H1 (cell line): ENCODE results near the gene KCNRG. TPM values are rescaled to one million over a fixed set of nuclear protein-coding genes. Genes with fewer than 3 reads are reported as not detected.

Experiments
- CHD2 ChIP-seq: IDR thresholded peaks from 2 replicates; pipeline ENCODE4 v1.6.1; 2012; ENCODE audit warnings: low read length, improper control_type of control experiment
- CHD7 ChIP-seq: fragments of 300-600 bp; sonication (generic); IDR thresholded peaks from 2 replicates; pipeline ENCODE4 v1.7.1; 2012; ENCODE audit warnings: low read length, moderate library complexity, mild to moderate bottlenecking, inconsistent platforms; ENCODE audit not compliant: insufficient replicate concordance
- KDM1A ChIP-seq: fragments of 200-600, 300-600 bp; sonication (generic); IDR thresholded peaks from 2 replicates; pipeline ENCODE4 v1.7.1; 2016; ENCODE audit warnings: mild to moderate bottlenecking, low read length, borderline replicate concordance
- KDM5A ChIP-seq: fragments of 200-600 bp; IDR thresholded peaks from 2 replicates; pipeline ENCODE4 v1.7.1; 2012; ENCODE audit warnings: mild to moderate bottlenecking, low read length, inconsistent platforms, mixed read lengths
- PHF8 ChIP-seq: fragments of 200-600 bp; sonication (generic); conservative IDR thresholded peaks from 2 replicates; pipeline ENCODE4 v1.7.1; 2012; ENCODE audit warnings: low read depth, mild to moderate bottlenecking, inconsistent platforms, low read length, moderate library complexity
- POU5F1 ChIP-seq: IDR thresholded peaks from 2 replicates; pipeline ENCODE4 v1.6.1; 2011; ENCODE audit warnings: low read depth, mild to moderate bottlenecking, low read length, moderate library complexity
- RNF2 ChIP-seq: fragments of 200-900, 300-1000 bp; sonication (generic); IDR thresholded peaks from 2 replicates; pipeline ENCODE4 v1.7.1; 2016; ENCODE audit warnings: borderline replicate concordance, low read depth, mild to moderate bottlenecking, antibody characterized with exemption, low read length; ENCODE audit not compliant: poor library complexity, severe bottlenecking; ENCODE audit errors: missing control alignments
- RXRA ChIP-seq: IDR thresholded peaks from 2 replicates; pipeline ENCODE4 v1.6.1; 2011; ENCODE audit warnings: low read depth, mild to moderate bottlenecking, low read length, moderate library complexity; ENCODE audit not compliant: insufficient read depth
- polyA plus RNA-seq, 7 experiments: library from polyadenylated mRNA; depleted of rRNA in 3 of 7; stranded (reverse) in 5 of 7; unstranded in 2 of 7; fragments of >200 nt in 5 of 7; fragments of 200-250 nt in 2 of 7; gene quantifications; 1 replicate in 5 of 7; 2 replicates in 1 of 7; 4 replicates in 1 of 7; pipeline versions ENCODE4 v1.2.1 to v1.2.3, GENCODE V29; 2011 to 2013; ENCODE audit warnings: missing spikeins in 2 of 7, mixed read lengths in 2 of 7
- total RNA-seq: library from RNA; stranded (reverse); fragmentation: NEBNext Ultra II Directional; extraction: Animal tissue kit (Norgen Biotek cat#: 25700); gene quantifications from 2 replicates; pipeline ENCODE4 v1.2.1, GENCODE V29; 2021

The KCNRG gene
- total and polyA plus RNA-seq, 2 of the 8 experiments (the other 6 are each of a cell fraction or from before 2014, with no cell fraction given), result 0.65 to 1.2 TPM

GRCh38 chr13:49998714-49999624, 16.3 kb upstream of the KCNRG start (continued):
- TF ChIP-seq POU5F1 (peak; percentile 73; the same call in 1 of the 2 replicates), RXRA (no peak), RNF2 (no peak), CHD7 (peak; percentile 45), KDM5A (no peak), KDM1A (peak; percentile 90), PHF8 (no peak), CHD2 (no peak)
